ENCODE results near the gene PGS1. TPM values are rescaled to one million over a fixed set of nuclear protein-coding genes. Genes with fewer than 3 reads are reported as not detected.

The PGS1 gene
- total RNA-seq, 2 donors from 2014 or later = 52.0 to 98.4 TPM

DNA sequence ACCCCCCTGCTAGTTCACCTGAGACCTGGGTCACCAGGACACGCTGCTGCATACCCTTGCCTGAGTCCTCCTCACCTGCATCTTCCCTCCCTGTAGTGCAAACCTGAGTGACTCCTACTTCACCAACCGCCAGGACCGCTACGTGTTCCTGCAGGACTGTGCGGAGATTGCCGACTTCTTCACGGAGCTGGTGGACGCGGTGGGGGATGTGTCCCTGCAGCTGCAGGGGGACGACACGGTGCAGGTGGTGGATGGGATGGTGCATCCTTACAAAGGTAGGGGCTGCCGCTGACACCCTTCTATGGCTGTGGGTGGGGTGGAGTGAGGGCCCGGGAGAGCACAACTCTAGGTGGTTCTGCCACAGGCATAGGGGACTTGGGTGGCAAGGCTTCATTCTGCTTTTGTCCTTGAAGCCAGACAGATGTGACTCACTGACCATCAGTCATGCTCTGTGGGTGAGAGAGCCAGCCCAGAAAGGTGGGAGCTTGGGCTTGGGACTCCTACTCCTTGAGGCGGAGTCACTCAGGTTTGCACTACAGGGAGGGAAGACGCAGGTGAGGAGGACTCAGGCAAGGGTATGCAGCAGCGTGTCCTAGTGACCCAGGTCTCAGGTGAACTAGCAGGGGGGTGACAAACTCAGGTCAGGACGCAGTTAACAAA is 22.3 kb downstream of the PGS1 start:
- no peak overlapping the region for H3K27ac ChIP-seq
- peaks cover 40% of the 10 kb centered on the region for H3K36me3 ChIP-seq
- H3K4me1 ChIP-seq (ENCODE audit: control insufficient read depth in 1 of 2, low read depth in 2 of 2) = peaks cover 12 to 29% of the 10 kb centered on the region in 2 donors
- no peaks in the 10 kb centered on the region for H3K9me3 ChIP-seq
- TF ChIP-seq, protein P1, sequence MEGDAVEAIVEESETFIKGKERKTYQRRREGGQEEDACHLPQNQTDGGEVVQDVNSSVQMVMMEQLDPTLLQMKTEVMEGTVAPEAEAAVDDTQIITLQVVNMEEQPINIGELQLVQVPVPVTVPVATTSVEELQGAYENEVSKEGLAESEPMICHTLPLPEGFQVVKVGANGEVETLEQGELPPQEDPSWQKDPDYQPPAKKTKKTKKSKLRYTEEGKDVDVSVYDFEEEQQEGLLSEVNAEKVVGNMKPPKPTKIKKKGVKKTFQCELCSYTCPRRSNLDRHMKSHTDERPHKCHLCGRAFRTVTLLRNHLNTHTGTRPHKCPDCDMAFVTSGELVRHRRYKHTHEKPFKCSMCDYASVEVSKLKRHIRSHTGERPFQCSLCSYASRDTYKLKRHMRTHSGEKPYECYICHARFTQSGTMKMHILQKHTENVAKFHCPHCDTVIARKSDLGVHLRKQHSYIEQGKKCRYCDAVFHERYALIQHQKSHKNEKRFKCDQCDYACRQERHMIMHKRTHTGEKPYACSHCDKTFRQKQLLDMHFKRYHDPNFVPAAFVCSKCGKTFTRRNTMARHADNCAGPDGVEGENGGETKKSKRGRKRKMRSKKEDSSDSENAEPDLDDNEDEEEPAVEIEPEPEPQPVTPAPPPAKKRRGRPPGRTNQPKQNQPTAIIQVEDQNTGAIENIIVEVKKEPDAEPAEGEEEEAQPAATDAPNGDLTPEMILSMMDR (IDR thresholded peaks at IDR 0.05) = no peak
- no peak for DNase-seq (ENCODE audit: low spot score)
- no peak for ATAC-seq (ENCODE audit: insufficient number of reproducible peaks, low FRiP score, low read depth)
- no peak overlapping the region for H3K4me3 ChIP-seq
- H3K27me3 ChIP-seq (replicated peaks; ENCODE audit: insufficient read depth) = no peaks in the 10 kb centered on the region

DNA sequence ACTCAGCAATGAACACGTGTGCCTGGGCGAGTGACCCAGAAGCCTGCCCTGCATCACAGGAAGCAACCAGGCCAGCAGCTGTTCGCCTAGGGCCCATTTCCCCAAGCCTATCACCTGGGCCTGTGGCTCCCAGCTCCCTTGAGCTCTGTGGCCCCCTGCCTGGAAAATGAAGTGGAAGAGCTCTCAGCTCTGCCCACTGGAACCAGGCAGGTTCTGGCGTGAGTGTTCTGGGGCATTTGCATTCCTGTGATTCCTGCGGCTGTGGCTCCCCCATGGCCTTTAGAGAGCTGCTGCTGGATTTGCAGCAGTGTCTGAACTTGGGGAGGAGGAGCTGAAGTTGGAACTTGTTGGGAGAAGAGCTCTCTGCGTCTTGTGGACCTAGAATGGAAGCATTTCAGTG is 22.8 kb downstream of the PGS1 start:
- Histone ChIP-seq H3K4me3 (no peak overlapping the region), H3K9me3 (no peaks in the 10 kb centered on the region), H3K27me3 (replicated peaks; ENCODE audit: insufficient read depth) (no peaks in the 10 kb centered on the region), H3K4me1 (ENCODE audit: control insufficient read depth in 1 of 2, low read depth in 2 of 2) (peaks cover 12 to 26% of the 10 kb centered on the region in 2 donors), H3K36me3 (peaks cover 40% of the 10 kb centered on the region), H3K27ac (no peak overlapping the region)
- DNase-seq (ENCODE audit: low spot score) (no peak), ATAC-seq (ENCODE audit: insufficient number of reproducible peaks, low FRiP score, low read depth) (no peak)
- TF ChIP-seq, protein P1 (IDR thresholded peaks at IDR 0.05) = no peak

- ATAC-seq (ENCODE audit: insufficient number of reproducible peaks, low FRiP score, low read depth) (no peak), DNase-seq (ENCODE audit: low spot score) (no peak)
- TF ChIP-seq, protein P1 (IDR thresholded peaks at IDR 0.05) = no peak
- Histone ChIP-seq H3K27ac (no peak overlapping the region), H3K4me3 (no peak overlapping the region), H3K4me1 (ENCODE audit: control insufficient read depth in 1 of 2, low read depth in 2 of 2) (peaks cover 6 to 20% of the 10 kb centered on the region in 2 donors), H3K9me3 (no peaks in the 10 kb centered on the region), H3K36me3 (peaks cover 40% of the 10 kb centered on the region), H3K27me3 (replicated peaks; ENCODE audit: insufficient read depth) (no peaks in the 10 kb centered on the region)
These were observed 23.4 kb downstream of the PGS1 start for GRCh38 chr17:78401891-78402290.

DNA sequence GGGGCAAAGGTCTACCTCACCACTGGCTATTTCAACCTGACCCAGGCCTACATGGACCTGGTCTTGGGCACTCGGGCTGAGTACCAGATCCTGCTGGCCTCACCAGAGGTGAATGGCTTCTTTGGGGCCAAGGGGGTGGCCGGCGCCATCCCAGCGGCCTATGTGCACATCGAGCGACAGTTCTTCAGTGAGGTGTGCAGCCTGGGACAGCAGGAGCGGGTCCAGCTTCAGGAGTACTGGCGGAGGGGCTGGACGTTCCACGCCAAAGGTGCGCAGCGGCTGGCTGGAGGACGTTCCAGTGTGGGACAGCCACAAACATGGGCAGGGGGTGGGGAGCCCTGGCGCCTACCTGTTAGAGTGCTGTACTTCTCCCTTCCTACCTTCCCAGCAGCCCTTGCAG is 25.4 kb downstream of the PGS1 start:
- H3K27me3 ChIP-seq (replicated peaks; ENCODE audit: insufficient read depth) = no peaks in the 10 kb centered on the region
- H3K4me1 ChIP-seq (ENCODE audit: control insufficient read depth in 1 of 2, low read depth in 2 of 2) = peaks cover 0 to 2% of the 10 kb centered on the region in 2 donors
- TF ChIP-seq, protein P1 (IDR thresholded peaks at IDR 0.05) = no peak
- DNase-seq (ENCODE audit: low spot score) (no peak), ATAC-seq (ENCODE audit: insufficient number of reproducible peaks, low FRiP score, low read depth) (no peak)
- peaks cover 39% of the 10 kb centered on the region for H3K36me3 ChIP-seq
- H3K4me3 ChIP-seq = no peak overlapping the region
- H3K9me3 ChIP-seq = no peaks in the 10 kb centered on the region
- H3K27ac ChIP-seq = no peak overlapping the region

GRCh38 chr17:78406396-78406795 is 27.9 kb downstream of the PGS1 start:
- Histone ChIP-seq H3K27ac (no peak overlapping the region), H3K9me3 (no peaks in the 10 kb centered on the region), H3K4me1 (ENCODE audit: control insufficient read depth in 1 of 2, low read depth in 2 of 2) (no peaks in the 10 kb centered on the region), H3K36me3 (peaks cover 14% of the 10 kb centered on the region), H3K4me3 (no peak overlapping the region), H3K27me3 (replicated peaks; ENCODE audit: insufficient read depth) (no peaks in the 10 kb centered on the region)
- ATAC-seq (ENCODE audit: insufficient number of reproducible peaks, low FRiP score, low read depth) = no peak
- DNase-seq (ENCODE audit: low spot score) = no peak
- TF ChIP-seq, protein P1 (IDR thresholded peaks at IDR 0.05) = no peak
